ENCODE data around the gene EHMT2.
"Not testable (repeated sequence)": the region's sequence is repeated elsewhere in the genome, so short reads cannot be mapped to it uniquely, and the experiment has no call there.

EHMT2 gene

DNA sequence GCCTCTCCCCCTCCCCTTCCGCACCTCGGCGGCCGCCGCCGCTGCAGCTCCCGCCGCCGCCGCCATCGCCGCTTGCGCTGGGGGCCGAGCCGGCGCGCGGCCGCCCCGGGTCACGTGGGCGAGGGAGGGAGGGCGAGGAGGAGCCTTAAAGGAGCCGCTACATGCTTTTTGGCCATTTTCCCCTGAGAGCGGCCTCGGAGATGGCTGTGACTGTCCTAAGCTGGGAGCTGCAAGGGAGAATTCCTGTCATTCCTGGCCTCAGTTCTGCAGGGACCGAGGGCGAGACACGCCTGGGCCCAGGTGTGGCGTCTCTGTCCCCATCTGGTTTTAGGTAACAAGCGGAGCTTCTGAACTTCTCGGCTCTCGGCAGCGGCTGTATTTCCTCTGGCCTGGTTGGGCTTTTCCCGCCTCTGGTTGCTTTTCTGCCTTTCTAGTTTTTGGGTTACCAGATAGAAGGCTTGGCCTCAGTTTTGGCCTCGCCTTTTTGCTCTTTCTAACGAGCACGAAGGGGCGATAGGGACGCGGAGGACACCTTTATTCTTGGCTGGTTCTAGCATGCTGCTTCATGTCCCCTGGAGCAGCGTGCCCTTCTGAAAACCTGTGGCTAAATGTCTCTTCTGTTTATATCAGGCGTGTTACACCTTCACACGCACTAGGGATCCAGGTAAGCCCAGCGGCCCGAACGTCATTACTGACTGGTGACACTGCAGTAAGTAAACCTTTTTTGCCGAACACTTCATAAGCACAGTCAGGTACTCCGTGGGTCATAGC is at the start of gene EHMT2:
Gene EHMT2, minus strand, starts transcription at position 87 of the 771 bp plus-strand sequence. Its CDS starts 21 bp downstream, at position 66.
- DNase-seq = peak in 50 of 51 donors; percentile 42 to 92 (median 80)

DNA sequence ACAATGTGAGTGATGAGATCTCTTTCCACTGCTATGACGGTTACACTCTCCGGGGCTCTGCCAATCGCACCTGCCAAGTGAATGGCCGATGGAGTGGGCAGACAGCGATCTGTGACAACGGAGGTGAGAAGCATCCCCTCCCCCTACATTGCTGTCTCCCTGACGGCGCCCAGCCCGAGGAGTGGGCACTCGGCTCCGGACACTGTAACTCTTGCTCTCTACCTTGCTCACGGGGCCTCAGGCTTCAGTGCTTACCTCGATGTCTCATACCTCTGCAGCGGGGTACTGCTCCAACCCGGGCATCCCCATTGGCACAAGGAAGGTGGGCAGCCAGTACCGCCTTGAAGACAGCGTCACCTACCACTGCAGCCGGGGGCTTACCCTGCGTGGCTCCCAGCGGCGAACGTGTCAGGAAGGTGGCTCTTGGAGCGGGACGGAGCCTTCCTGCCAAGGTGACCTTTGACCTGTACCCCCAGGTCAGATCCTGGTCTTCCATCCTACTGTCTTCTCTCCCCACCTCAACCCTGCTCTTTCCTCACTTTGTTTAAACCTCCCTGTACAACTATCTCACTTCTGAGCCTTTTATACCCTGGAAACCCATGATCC is 49.7 kb upstream of the EHMT2 start:
- no peak for DNase-seq

DNA sequence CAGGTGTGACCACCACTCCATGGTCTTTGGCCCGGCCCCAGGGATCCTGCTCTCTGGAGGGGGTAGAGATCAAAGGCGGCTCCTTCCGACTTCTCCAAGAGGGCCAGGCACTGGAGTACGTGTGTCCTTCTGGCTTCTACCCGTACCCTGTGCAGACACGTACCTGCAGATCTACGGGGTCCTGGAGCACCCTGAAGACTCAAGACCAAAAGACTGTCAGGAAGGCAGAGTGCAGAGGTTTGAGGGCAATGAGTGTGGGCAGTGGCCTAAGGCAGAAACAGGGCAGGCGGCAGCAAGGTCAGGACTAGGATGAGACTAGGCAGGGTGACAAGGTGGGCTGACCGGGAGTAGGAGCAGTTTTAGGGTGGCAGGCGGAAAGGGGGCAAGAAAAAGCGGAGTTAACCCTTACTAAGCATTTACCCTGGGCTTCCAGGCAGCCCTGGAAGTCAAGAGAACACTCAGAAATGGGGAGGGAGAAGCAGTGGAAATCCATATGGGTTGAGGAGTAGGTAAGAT is 48.9 kb upstream of the EHMT2 start:
- no peak for DNase-seq

GRCh38 chr6:31945507-31946369 is 48.2 kb upstream of the EHMT2 start, which contains the start of gene CFB:
Gene CFB, plus strand, starts transcription at chr6:31946095. Its CDS starts 127 bp downstream, at chr6:31946222.
- peak in 1 of 51 donors; percentile 5 for DNase-seq

DNA sequence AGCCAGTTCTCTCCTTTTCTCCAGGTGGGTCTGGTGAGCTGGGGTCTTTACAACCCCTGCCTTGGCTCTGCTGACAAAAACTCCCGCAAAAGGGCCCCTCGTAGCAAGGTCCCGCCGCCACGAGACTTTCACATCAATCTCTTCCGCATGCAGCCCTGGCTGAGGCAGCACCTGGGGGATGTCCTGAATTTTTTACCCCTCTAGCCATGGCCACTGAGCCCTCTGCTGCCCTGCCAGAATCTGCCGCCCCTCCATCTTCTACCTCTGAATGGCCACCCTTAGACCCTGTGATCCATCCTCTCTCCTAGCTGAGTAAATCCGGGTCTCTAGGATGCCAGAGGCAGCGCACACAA is 47.6 kb upstream of the EHMT2 start:
- DNase-seq = no peak

- DNase-seq = no peak
Observed at GRCh38 chr6:31943742-31944141, 46.2 kb upstream of the EHMT2 start.

- no peak for DNase-seq
Observed at GRCh38 chr6:31940256-31940664, 42.8 kb upstream of the EHMT2 start.

DNA sequence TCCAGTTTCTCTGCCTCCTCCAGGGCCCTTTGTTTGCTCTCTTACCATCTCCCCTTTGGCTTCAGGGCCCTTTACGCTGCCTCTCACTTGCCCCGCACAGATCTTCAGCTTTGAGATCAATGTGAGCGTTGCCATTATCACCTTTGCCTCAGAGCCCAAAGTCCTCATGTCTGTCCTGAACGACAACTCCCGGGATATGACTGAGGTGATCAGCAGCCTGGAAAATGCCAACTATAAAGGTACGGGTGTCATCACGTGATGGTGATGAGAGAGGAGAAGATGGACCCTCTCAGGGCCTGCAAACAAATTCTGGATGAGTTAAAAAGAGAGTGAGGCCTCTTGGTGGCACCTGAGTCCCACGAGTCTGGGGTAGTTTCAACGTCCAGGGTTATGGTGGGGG is 38.3 kb upstream of the EHMT2 start:
- DNase-seq = no peak

- no peak for DNase-seq
Observed at GRCh38 chr6:31935021-31935420, 37.5 kb upstream of the EHMT2 start.

DNA sequence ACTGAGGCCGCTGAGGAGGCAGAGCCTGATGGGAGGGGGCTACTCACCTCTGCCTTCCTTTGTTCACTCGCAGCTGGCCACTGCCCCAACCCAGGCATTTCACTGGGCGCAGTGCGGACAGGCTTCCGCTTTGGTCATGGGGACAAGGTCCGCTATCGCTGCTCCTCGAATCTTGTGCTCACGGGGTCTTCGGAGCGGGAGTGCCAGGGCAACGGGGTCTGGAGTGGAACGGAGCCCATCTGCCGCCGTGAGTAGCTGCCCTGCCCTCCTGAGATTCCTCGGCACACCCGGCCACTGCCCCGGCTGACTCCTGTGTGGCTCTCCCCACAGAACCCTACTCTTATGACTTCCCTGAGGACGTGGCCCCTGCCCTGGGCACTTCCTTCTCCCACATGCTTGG is 36.0 kb upstream of the EHMT2 start:
- no peak for DNase-seq

DNA sequence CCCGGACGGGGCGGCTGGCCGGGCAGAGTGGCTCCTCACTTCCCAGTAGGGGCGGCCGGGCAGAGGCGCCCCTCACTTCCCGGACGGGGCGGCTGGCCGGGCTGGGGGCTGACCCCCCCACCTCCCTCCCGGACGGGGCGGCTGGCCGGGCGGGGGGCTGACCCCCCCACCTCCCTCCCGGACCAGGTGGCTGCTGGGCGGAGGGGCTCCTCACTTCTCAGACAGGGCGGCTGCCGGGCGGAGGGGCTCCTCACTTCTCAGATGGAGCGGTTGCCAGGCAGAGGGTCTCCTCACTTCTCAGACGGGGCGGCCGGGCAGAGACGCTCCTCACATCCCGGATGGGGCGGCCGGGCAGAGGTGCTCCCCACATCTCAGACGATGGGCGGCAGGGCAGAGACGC is 34.6 kb upstream of the EHMT2 start:
- not testable (repeated sequence) for DNase-seq

GRCh38 chr6:31930962-31931361 is 33.5 kb upstream of the EHMT2 start:
- DNase-seq = no peak

- no peak for DNase-seq
Observed at GRCh38 chr6:31928672-31928939, 31.1 kb upstream of the EHMT2 start.

DNA sequence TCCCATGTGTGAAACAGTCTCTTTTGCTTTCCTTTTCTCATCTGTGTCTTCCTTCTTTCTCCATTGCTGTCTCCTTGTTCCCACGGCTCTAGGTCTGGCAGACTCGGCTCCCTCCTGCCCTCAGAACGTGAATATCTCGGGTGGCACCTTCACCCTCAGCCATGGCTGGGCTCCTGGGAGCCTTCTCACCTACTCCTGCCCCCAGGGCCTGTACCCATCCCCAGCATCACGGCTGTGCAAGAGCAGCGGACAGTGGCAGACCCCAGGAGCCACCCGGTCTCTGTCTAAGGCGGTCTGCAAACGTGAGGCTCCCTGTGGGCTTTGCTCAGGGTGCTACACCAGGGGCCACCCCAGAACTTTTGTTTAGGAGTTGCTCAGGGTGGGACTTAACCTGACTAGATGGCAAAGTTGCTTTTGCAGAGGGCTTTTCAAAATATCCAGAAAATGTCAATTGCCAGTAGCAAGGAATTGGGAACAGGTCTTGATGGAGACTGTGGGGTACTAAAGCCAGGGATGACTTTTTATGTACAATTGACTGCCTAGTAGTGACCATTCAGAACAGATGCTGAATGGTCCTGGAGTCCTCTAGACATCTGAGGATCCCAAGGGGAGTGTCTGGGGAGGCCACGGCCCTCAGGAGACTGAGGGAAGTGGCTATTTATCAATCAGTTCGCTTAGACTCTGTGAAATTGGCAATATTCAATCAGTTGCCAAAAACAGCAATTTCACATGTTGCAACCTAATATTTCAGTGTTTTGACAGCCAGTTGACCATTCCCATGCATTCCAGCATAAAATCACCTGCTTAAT is 30.6 kb upstream of the EHMT2 start:
- no peak for DNase-seq

- peak in 1 of 51 donors; percentile 4 for DNase-seq
Observed at GRCh38 chr6:31927242-31927862, 29.9 kb upstream of the EHMT2 start, which contains the start of gene C2. Gene C2, plus strand, starts transcription at chr6:31927717. Its CDS starts 36 bp downstream, at chr6:31927753.

GRCh38 chr6:31922942-31923341 is 25.4 kb upstream of the EHMT2 start:
- DNase-seq = no peak

DNA sequence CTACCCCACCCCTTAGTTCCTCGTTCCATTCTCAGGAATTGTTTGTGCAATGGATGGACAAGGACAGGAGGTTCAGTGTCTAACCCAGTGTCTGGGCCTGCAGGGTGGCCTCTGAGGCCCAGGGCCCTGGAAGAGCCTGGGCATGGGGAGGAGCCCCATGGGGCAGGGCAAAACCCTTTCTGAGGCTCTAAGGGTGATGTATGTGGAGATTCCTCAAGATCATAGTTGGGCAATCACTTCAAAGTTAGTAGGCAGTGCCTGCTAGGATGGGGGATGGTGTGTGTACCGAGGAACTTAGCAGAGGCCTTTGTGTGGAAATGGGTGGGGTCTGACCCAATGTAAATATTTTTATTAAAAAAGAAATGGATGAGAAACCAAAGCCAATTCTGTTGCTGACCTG is 23.3 kb upstream of the EHMT2 start:
- no peak for DNase-seq

DNA sequence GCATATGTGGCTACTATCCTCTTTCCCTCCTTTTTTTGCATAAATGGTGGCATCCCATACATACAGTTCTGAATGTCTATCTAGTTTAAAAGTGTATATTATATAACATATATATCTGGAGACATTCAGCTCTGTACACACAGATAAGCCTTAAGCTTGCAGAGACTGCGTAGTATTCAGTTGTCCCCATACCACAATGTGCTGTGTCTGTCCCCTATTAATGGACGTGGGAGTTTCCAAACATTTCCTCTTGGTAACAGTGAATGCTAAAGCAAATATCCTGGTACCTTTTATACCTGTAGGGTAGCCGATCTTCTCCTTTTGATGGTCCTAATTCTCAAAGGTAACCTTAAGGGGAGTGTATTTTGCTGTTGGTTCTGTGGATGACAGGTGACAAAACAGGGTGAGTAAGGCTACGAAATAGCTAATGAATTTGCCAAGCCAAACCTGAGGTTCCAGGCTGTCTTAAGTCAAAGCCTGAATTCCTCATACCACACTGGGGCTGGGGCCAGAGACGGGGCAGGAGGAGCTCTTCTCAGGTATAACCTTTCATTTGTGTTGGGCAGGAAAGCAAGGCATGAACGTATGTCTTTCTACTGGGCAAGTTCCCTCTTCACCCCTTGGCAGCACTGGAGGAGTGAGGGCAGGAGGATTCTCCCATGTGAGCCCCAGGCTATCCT is 22.3 kb upstream of the EHMT2 start:
- no peak for DNase-seq

DNA sequence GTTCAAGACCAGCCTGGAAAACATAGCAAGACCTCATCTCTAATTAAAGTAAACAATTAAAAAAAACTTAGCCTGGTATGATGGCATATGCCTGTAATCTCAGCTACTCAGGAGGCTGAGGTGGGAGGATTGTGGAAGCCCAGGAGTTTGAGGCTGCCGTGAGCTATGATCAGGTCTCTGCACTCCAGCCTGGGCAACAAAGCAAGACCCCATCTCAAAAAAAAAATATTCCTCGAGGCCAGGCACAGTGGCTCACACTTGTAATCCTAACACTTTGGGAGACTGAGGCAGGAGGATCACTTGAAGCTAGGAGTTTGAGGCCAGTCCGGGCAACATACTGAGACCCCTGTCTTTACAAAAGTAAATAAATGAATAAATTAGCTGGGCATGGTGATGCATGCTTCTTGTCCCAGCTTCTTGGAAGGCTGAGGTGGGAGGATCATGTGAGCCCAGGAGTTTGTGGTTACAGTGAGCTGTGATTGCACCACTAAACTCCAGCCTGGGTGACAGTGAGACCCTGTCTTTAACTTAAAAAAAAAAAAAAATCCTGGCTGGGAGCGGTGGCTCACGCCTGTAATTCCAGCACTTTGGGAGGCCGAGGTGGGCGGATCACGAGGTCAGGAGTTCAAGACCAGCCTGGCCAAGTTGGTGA is 20.7 kb upstream of the EHMT2 start:
- DNase-seq = no peak

GRCh38 chr6:31915756-31916155 is 18.3 kb upstream of the EHMT2 start:
- DNase-seq = no peak

Measured in hypothalamus (tissue), 51 donors.